Gastrocnemius medialis (tissue), 4 donors: ENCODE data around the gene ADAM23. TPM values are rescaled to one million over a fixed set of nuclear protein-coding genes. Genes with fewer than 3 reads are reported as not detected.

Experiments
- ATAC-seq, 2 donors: fragments of 150-250 bp; one replicate each; pipeline ENCODE4 v1.9.1; 2016
- DNase-seq, 2 donors: peaks; one replicate each; pipeline ENCODE4 v3.0.0-alpha.2; 2019
- H3K27ac ChIP-seq, 4 donors: fragments of 200-600 bp; sonication (generic); 1 replicate in 1 of 4; 2 replicates in 3 of 4; pipeline ENCODE4 v1.5.1; 2016 to 2018; ENCODE audit warnings: mild to moderate bottlenecking in 2 of 4, moderate library complexity in 1 of 4
- H3K27me3 ChIP-seq, 3 donors: fragments of 200-600 bp; sonication (generic) in 2 of 3; 1 replicate in 1 of 3; 2 replicates in 2 of 3; pipeline versions ENCODE4 v1.5.1 to v1.6.0; 2016 to 2019; ENCODE audit warnings: mild to moderate bottlenecking in 1 of 3, moderate library complexity in 1 of 3
- H3K36me3 ChIP-seq, 2 donors: fragments of 200-600 bp; sonication (generic) in 1 of 2; one replicate each; pipeline ENCODE4 v1.5.1; 2017 to 2018
- H3K4me1 ChIP-seq, 2 donors: fragments of 200-600 bp; sonication (generic) in 1 of 2; one replicate each; pipeline ENCODE4 v1.5.1; 2016 to 2017; ENCODE audit warnings: mild to moderate bottlenecking in 2 of 2
- H3K4me3 ChIP-seq, 4 donors: fragments of 200-600 bp; sonication (generic) in 3 of 4; 1 replicate in 1 of 4; 2 replicates in 3 of 4; pipeline ENCODE4 v1.5.1; 2016 to 2019; ENCODE audit warnings: mild to moderate bottlenecking in 2 of 4
- H3K9me3 ChIP-seq, 3 donors: fragments of 200-600 bp; sonication (generic) in 2 of 3; 1 replicate in 1 of 3; 2 replicates in 2 of 3; pipeline ENCODE4 v1.5.1; 2016 to 2019
- POLR2A ChIP-seq, 2 donors: fragments of 450-650 bp; IDR thresholded peaks; one replicate each; pipeline ENCODE4 v1.6.1; 2017; ENCODE audit warnings: antibody characterized with exemption in 2 of 2, mild to moderate bottlenecking in 2 of 2, moderate library complexity in 2 of 2
- in situ Hi-C, 4 donors: fragments of 200-750 bp; cut with MboI; loops; one replicate each; pipeline versions ENCODE4 v1.15.0 to v1.8.0; 2017; ENCODE audit warnings: low sequenced_read_pairs in 4 of 4
- intact Hi-C: fragments of 100-400 bp; cut with DNase I; formaldehyde crosslinking; loops from one replicate; pipeline ENCODE4 v1.15.1; 2023; ENCODE audit warnings: low total_unique reads
- total RNA-seq, 4 donors: library from RNA; depleted of rRNA; stranded (reverse); fragments of >200 nt; gene quantifications; one replicate each; pipeline versions ENCODE4 v1.1.0 to v1.2.3, GENCODE V29; 2016
- TF ChIP-seq, protein P1 (sequence below), 5 experiments: fragments of 450-650 bp in 3 of 5; fragments of 200-600 bp in 2 of 5; sonication (generic) in 2 of 5; IDR thresholded peaks in 4 of 5; conservative IDR thresholded peaks in 1 of 5; 1 replicate in 4 of 5; 2 replicates in 1 of 5; pipeline ENCODE4 v1.5.1; 2016 to 2019; ENCODE audit warnings: antibody characterized with exemption in 5 of 5, mild to moderate bottlenecking in 3 of 5, moderate library complexity in 3 of 5

Gene ADAM23
- total RNA-seq, 4 donors from 2014 or later, result 0.65 to 2.4 (median 1.6) TPM

DNA sequence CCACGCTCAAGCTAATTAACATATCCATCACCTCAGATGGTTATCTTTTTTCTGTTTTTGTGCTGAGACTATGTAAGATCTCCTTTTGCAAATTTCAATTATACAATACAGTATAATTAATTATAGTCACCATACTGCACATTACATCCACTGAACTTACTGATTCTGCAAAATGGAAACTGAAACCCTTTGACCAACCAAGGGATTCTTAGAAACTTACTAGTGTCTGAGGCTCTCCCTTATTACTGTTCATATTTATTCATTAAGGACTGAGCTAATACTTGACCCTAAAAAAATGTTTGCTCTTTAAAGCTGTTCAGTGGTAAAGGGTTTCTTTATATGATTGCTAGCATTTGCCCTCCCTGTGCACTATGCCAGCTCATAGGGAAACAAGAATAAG lies 50.7 kb downstream of the ADAM23 start:
- no peaks in the 10 kb centered on the region for H3K36me3 ChIP-seq
- H3K4me3 ChIP-seq, result no peak overlapping the region
- no peaks in the 10 kb centered on the region for H3K27me3 ChIP-seq
- ATAC-seq (no peak), DNase-seq (no peak)
- TF ChIP-seq, protein P1, sequence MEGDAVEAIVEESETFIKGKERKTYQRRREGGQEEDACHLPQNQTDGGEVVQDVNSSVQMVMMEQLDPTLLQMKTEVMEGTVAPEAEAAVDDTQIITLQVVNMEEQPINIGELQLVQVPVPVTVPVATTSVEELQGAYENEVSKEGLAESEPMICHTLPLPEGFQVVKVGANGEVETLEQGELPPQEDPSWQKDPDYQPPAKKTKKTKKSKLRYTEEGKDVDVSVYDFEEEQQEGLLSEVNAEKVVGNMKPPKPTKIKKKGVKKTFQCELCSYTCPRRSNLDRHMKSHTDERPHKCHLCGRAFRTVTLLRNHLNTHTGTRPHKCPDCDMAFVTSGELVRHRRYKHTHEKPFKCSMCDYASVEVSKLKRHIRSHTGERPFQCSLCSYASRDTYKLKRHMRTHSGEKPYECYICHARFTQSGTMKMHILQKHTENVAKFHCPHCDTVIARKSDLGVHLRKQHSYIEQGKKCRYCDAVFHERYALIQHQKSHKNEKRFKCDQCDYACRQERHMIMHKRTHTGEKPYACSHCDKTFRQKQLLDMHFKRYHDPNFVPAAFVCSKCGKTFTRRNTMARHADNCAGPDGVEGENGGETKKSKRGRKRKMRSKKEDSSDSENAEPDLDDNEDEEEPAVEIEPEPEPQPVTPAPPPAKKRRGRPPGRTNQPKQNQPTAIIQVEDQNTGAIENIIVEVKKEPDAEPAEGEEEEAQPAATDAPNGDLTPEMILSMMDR (IDR thresholded peaks at IDR 0.05 in 4 of 5, conservative IDR thresholded peaks at IDR 0.05 in 1 of 5), result no peak
- TF ChIP-seq POLR2A (IDR thresholded peaks at IDR 0.05), result no peak
- no peaks in the 10 kb centered on the region for H3K9me3 ChIP-seq
- intact Hi-C loops (no loop called here), in situ Hi-C loops (no loop called here)
- no peak overlapping the region for H3K27ac ChIP-seq
- no peaks in the 10 kb centered on the region for H3K4me1 ChIP-seq

DNA sequence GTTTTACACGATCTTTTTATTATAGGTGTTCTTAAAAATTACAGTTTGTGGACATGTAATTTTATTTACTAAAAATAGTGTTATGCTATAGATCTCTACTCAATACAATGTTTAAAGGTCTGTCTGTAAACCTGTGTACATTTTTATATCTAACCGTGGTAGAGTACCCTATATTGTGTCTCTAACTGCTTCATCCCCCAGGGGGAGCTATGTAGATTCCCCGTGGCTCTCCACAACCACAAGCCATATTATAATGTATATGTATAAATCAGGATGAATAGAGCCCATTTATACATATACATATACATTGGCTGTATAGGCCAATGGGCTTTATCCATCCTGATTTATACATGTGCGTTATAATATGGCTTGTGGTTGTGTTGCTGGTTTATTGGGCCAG lies 59.4 kb downstream of the ADAM23 start:
- DNase-seq, result no peak
- TF ChIP-seq, protein P1 (IDR thresholded peaks at IDR 0.05 in 4 of 5, conservative IDR thresholded peaks at IDR 0.05 in 1 of 5), result no peak
- TF ChIP-seq POLR2A (IDR thresholded peaks at IDR 0.05), result no peak
- ATAC-seq, result no peak
- Histone ChIP-seq H3K9me3 (no peaks in the 10 kb centered on the region), H3K27ac (no peak overlapping the region), H3K27me3 (no peaks in the 10 kb centered on the region), H3K36me3 (no peaks in the 10 kb centered on the region), H3K4me1 (peaks cover 0 to 5% of the 10 kb centered on the region in 2 donors), H3K4me3 (no peak overlapping the region)
- intact Hi-C loops, result no loop called here
- in situ Hi-C loops, result no loop called here

DNA sequence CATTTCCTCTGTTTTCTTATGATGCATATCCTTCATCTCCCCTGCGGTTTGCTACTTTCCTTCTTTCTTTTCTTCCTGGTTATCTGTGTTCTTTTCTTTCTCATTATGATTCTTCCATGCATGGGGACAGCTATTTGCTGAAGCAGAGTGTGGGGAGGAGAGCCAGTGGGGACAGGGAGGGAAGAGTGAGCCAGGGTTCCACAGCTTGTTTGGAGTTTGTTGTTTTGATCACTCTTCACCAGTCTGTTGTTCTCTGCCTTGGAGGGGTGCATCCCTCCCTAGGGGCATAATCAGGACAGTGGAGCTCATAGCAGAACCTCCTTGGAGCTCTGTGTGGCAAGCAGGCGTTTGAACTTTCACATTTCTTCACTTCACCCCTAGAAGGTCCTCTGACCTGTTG lies 68.0 kb downstream of the ADAM23 start:
- TF ChIP-seq, protein P1 (IDR thresholded peaks at IDR 0.05 in 4 of 5, conservative IDR thresholded peaks at IDR 0.05 in 1 of 5), result no peak
- TF ChIP-seq POLR2A (IDR thresholded peaks at IDR 0.05), result no peak

DNA sequence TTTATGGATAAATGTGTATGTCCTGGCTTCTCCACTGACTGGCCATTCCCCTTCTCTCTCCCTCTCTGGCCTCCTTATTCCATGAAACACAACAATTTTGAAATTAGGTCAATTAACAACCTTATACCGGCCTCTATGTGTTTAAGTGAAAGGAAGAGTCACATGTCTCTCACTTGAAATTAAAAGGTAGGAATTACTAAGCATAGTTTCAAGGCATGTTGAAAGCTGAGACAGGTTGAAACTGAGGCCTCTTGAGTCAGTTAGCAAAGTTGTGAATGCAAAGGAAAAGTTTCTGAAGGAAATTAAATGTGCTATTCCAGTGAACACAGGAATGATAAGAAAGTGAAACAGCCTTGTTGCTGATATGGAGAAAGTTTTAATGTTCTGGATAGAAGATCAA lies 69.7 kb downstream of the ADAM23 start:
- in situ Hi-C loops (no loop called here), intact Hi-C loops (no loop called here)
- H3K4me3 ChIP-seq, result no peak overlapping the region
- peaks cover 0 to 5% of the 10 kb centered on the region in 2 donors for H3K4me1 ChIP-seq
- TF ChIP-seq, protein P1 (IDR thresholded peaks at IDR 0.05 in 4 of 5, conservative IDR thresholded peaks at IDR 0.05 in 1 of 5), result no peak
- TF ChIP-seq POLR2A (IDR thresholded peaks at IDR 0.05), result no peak
- ATAC-seq (no peak), DNase-seq (no peak)
- H3K36me3 ChIP-seq, result no peaks in the 10 kb centered on the region
- no peaks in the 10 kb centered on the region for H3K27me3 ChIP-seq
- H3K27ac ChIP-seq, result no peak overlapping the region
- no peaks in the 10 kb centered on the region for H3K9me3 ChIP-seq

More for the DNA sequence above, 68.0 kb downstream of the ADAM23 start:
- in situ Hi-C loops (no loop called here), intact Hi-C loops (no loop called here)
- DNase-seq, result no peak
- peaks cover 0 to 5% of the 10 kb centered on the region in 2 donors for H3K4me1 ChIP-seq
- no peak overlapping the region for H3K4me3 ChIP-seq
- H3K9me3 ChIP-seq, result no peaks in the 10 kb centered on the region
- H3K27ac ChIP-seq, result no peak overlapping the region
- no peaks in the 10 kb centered on the region for H3K27me3 ChIP-seq
- no peaks in the 10 kb centered on the region for H3K36me3 ChIP-seq
- ATAC-seq, result no peak

DNA sequence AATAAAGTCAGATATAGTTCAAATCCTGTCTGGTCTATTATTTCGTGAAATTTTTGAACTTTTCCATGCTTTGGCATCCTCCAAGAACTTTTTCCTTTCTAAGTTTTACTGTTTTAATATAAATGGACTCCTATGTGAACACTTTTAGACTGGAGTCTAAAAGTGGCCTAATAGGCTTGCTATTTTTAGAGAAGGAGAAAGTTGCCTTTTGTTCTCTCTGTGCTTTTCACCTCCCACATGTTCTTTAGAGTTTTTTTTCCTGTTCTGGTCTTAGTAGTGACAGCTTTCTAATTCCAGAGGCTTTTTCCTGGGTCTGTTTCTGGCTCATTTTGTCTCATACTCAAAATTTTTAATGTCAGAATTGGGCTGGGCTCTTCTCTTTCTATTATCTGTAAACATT lies 72.2 kb downstream of the ADAM23 start:
- DNase-seq, result no peak
- Histone ChIP-seq H3K4me3 (no peak overlapping the region), H3K9me3 (no peaks in the 10 kb centered on the region), H3K27me3 (no peaks in the 10 kb centered on the region), H3K27ac (no peak overlapping the region), H3K4me1 (peaks cover 0 to 5% of the 10 kb centered on the region in 2 donors), H3K36me3 (no peaks in the 10 kb centered on the region)
- intact Hi-C loops, result no loop called here
- ATAC-seq, result no peak
- TF ChIP-seq POLR2A (IDR thresholded peaks at IDR 0.05), result no peak
- TF ChIP-seq, protein P1 (IDR thresholded peaks at IDR 0.05 in 4 of 5, conservative IDR thresholded peaks at IDR 0.05 in 1 of 5), result no peak
- in situ Hi-C loops, result no loop called here
